Astrocyte of the cerebellum (primary cell): ENCODE measurements around the gene TRMT5.
A peak's percentile ranks its signal among the peaks of the same experiment; 100 is the strongest.

Source experiments
- DNase-seq: peaks from one replicate; pipeline ENCODE4 v3.0.0-alpha.2; 2011; ENCODE audit warnings: low read depth
- H3K4me3 ChIP-seq: 2 replicates; pipeline ENCODE4 v1.5.1; 2011; ENCODE audit warnings: mild to moderate bottlenecking, low read depth, low read length, moderate library complexity
- CTCF ChIP-seq: IDR thresholded peaks from 2 replicates; pipeline ENCODE4 v1.5.1; 2012; ENCODE audit warnings: low read length, low read depth, moderate library complexity, mild to moderate bottlenecking; ENCODE audit errors: missing control alignments
- in situ Hi-C: cut with HindIII; loops from 2 replicates; pipeline ENCODE4 v1.10.0; 2017; ENCODE audit warnings: low sequenced_read_pairs

TRMT5 gene

GRCh38 chr14:60951776-60952435 lies 29.0 kb downstream of the TRMT5 start:
- in situ Hi-C loops = no loop called here
- no peak overlapping the region for H3K4me3 ChIP-seq
- peak; percentile 70 for DNase-seq
- TF ChIP-seq CTCF = no peak

GRCh38 chr14:60946773-60947172 lies 34.1 kb downstream of the TRMT5 start:
- in situ Hi-C loops = no loop called here
- H3K4me3 ChIP-seq = no peak overlapping the region
- DNase-seq = no peak
- TF ChIP-seq CTCF = no peak

- DNase-seq = no peak
- no peak overlapping the region for H3K4me3 ChIP-seq
- TF ChIP-seq CTCF = no peak
- in situ Hi-C loops = no loop called here
These were observed 34.9 kb downstream of the TRMT5 start for GRCh38 chr14:60945984-60946383.

- no peak for DNase-seq
- in situ Hi-C loops = no loop called here
- TF ChIP-seq CTCF = no peak
- no peak overlapping the region for H3K4me3 ChIP-seq
These were observed 36.7 kb downstream of the TRMT5 start for GRCh38 chr14:60944204-60944603.

- TF ChIP-seq CTCF = no peak
- DNase-seq = no peak
- no peak overlapping the region for H3K4me3 ChIP-seq
- in situ Hi-C loops = no loop called here
These were observed 37.2 kb downstream of the TRMT5 start for GRCh38 chr14:60943637-60944032.

- no peak overlapping the region for H3K4me3 ChIP-seq
- in situ Hi-C loops = no loop called here
- no peak for DNase-seq
- TF ChIP-seq CTCF = no peak
These were observed 45.6 kb downstream of the TRMT5 start for GRCh38 chr14:60935319-60935718.
